Ovary (tissue), 9 donors: ENCODE data around the gene ATXN10. TPM values are rescaled to one million over a fixed set of nuclear protein-coding genes. Genes with fewer than 3 reads are reported as not detected.

Experiments
- DNase-seq, 5 donors: peaks; one replicate each; pipeline ENCODE4 v3.0.0-alpha.2; 2019 to 2020
- H3K27ac ChIP-seq, 2 donors: fragments of 200-600 bp; one replicate each; pipeline versions ENCODE4 v1.5.1 to v1.8.0; 2019 to 2022
- H3K27me3 ChIP-seq: fragments of 200-600 bp; one replicate; pipeline ENCODE4 v1.8.0; 2022
- H3K36me3 ChIP-seq: fragments of 200-600 bp; sonication (generic); one replicate; pipeline ENCODE4 v1.5.1; 2019
- H3K4me1 ChIP-seq: one replicate; pipeline ENCODE4 v1.8.1; 2013; ENCODE audit warnings: mild to moderate bottlenecking, moderate library complexity; ENCODE audit not compliant: insufficient read depth
- H3K4me3 ChIP-seq: fragments of 200-600 bp; sonication (generic); one replicate; pipeline ENCODE4 v1.5.1; 2017
- H3K9me3 ChIP-seq, 2 donors: fragments of 200-600 bp in 1 of 2; sonication (generic) in 1 of 2; one replicate each; pipeline versions ENCODE4 v1.5.1 to v1.8.1; 2013 to 2019; ENCODE audit warnings: mild to moderate bottlenecking in 1 of 2, moderate library complexity in 1 of 2
- EP300 ChIP-seq: sonication (generic); formaldehyde crosslinking; IDR thresholded peaks from one replicate; pipeline ENCODE4 v1.6.1; 2017; ENCODE audit warnings: antibody characterized with exemption
- POLR2A ChIP-seq: fragments of 450-650 bp; IDR thresholded peaks from one replicate; pipeline ENCODE4 v1.6.1; 2017; ENCODE audit warnings: antibody characterized with exemption, mild to moderate bottlenecking, moderate library complexity
- WGBS, 3 donors: extraction: QIAGEN DNeasy Blood & Tissue Kit in 1 of 3; methylation state at CpG; one replicate each; pipeline versions ENCODE4 v1.1.5 to v1.1.7; 2013 to 2017; 5-methylcytosine and 5-hydroxymethylcytosine counted together
- intact Hi-C, 4 donors: fragments of 100-400 bp; cut with DNase I; formaldehyde crosslinking; loops; one replicate each; pipeline versions ENCODE4 v1.11.0 to v1.15.1; 2022 to 2023
- polyA plus RNA-seq, 2 donors: library from polyadenylated mRNA; stranded (reverse); fragments of 200-250 nt in 1 of 2; fragments of 350-450 nt in 1 of 2; fragmentation: Illumina TruSeq in 1 of 2; extraction: RNeasy Lipid Tissue Mini Kit (QIAGEN cat#74804) in 1 of 2; gene quantifications; one replicate each; pipeline ENCODE4 v1.2.3, GENCODE V29; 2013 to 2014
- total RNA-seq, 7 donors: library from RNA; depleted of rRNA in 2 of 7; stranded (reverse); fragments of >200 nt in 2 of 7; fragmentation: NEBNext Ultra II Directional in 3 of 7; extraction: Animal tissue kit (Norgen Biotek cat#: 25700) in 3 of 7; gene quantifications; one replicate each; pipeline versions ENCODE4 v1.1.0 to v1.2.4, GENCODE V29; 2016 to 2023
- TF ChIP-seq, protein P1 (sequence below), 3 donors: fragments of 450-650 bp in 2 of 3; fragments of 200-600 bp in 1 of 3; IDR thresholded peaks; one replicate each; pipeline versions ENCODE4 v1.5.1 to v1.8.0; 2016 to 2022; ENCODE audit warnings: antibody characterized with exemption in 3 of 3, mild to moderate bottlenecking in 1 of 3
- donor health status: DM: no; HTN: no; CAD: no; lungs with moderate emphysema.
- donor health status: DM: no; HTN: no; CAD: no.
- donor health status: Bipolar disorder and iron deficiency.
- donor health status: DM: yes; HTN: yes; CAD: no.
- donor health status: DM: no; HTN: no; CAD: no.
- donor health status: DM: yes; HTN: yes; CAD: no.

Gene ATXN10
- total and polyA plus RNA-seq, 9 donors = 77.4 to 241 (median 175) TPM

DNA sequence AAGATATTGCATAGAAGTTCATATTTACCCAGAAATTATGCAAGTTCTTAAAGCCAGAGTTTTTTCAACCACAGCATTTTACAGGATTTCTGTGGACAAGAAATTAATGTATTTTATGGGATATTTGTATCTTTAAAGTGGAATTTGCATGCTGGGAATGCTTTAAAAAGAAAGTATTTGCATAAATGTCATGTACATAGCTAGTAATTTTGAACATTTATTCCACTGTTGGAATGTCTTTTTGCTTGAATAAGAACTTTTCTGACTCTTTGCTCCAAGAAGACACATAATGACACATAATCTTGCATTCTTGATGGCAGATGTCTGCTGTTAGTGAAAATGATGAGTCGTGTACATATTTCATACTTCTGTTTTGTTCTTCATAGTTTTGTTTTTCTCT is 66.6 kb downstream of the ATXN10 start:
- no peaks in the 10 kb centered on the region for H3K9me3 ChIP-seq
- no peaks in the 10 kb centered on the region for H3K36me3 ChIP-seq
- TF ChIP-seq POLR2A (no peak), EP300 (no peak)
- TF ChIP-seq, protein P1, sequence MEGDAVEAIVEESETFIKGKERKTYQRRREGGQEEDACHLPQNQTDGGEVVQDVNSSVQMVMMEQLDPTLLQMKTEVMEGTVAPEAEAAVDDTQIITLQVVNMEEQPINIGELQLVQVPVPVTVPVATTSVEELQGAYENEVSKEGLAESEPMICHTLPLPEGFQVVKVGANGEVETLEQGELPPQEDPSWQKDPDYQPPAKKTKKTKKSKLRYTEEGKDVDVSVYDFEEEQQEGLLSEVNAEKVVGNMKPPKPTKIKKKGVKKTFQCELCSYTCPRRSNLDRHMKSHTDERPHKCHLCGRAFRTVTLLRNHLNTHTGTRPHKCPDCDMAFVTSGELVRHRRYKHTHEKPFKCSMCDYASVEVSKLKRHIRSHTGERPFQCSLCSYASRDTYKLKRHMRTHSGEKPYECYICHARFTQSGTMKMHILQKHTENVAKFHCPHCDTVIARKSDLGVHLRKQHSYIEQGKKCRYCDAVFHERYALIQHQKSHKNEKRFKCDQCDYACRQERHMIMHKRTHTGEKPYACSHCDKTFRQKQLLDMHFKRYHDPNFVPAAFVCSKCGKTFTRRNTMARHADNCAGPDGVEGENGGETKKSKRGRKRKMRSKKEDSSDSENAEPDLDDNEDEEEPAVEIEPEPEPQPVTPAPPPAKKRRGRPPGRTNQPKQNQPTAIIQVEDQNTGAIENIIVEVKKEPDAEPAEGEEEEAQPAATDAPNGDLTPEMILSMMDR (IDR thresholded peaks at IDR 0.05) = no peak
- no peak overlapping the region for H3K4me3 ChIP-seq
- H3K27ac ChIP-seq = no peak overlapping the region
- WGBS, 3 donors = 72 to 86% (median 79%) methylated on average over 1 of the region's 1 CpG
- H3K27me3 ChIP-seq = no peaks in the 10 kb centered on the region
- no peak for DNase-seq
- intact Hi-C loops = no loop called here
- no peaks in the 10 kb centered on the region for H3K4me1 ChIP-seq

DNA sequence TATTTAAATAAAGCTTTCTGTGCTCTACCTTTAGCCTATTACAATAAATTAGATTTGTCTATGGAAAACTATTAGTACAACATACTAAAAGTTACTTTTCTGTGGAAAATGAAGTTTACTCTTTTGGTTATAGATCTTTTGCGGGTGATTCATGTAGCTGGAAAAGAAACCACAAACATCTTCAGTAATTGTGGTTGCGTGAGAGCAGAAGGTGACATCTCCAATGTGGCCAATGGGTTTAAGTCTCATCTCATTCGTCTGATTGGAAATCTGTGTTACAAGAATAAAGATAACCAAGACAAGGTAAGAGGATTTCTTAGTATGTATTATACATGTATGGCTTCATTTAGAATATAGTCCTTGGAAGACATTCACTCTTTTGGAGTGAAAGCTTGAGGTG is 68.6 kb downstream of the ATXN10 start:
- no peaks in the 10 kb centered on the region for H3K36me3 ChIP-seq
- no peak overlapping the region for H3K4me3 ChIP-seq
- H3K9me3 ChIP-seq = no peaks in the 10 kb centered on the region
- no peaks in the 10 kb centered on the region for H3K27me3 ChIP-seq
- no peak overlapping the region for H3K27ac ChIP-seq
- H3K4me1 ChIP-seq = no peaks in the 10 kb centered on the region
- no peak for TF ChIP-seq EP300
- TF ChIP-seq, protein P1 (IDR thresholded peaks at IDR 0.05) = no peak
- no peak for TF ChIP-seq POLR2A
- WGBS, 3 donors = 89 to 96% (median 93%) methylated on average over 3 of the region's 3 CpGs
- intact Hi-C loops = no loop called here
- DNase-seq = no peak

DNA sequence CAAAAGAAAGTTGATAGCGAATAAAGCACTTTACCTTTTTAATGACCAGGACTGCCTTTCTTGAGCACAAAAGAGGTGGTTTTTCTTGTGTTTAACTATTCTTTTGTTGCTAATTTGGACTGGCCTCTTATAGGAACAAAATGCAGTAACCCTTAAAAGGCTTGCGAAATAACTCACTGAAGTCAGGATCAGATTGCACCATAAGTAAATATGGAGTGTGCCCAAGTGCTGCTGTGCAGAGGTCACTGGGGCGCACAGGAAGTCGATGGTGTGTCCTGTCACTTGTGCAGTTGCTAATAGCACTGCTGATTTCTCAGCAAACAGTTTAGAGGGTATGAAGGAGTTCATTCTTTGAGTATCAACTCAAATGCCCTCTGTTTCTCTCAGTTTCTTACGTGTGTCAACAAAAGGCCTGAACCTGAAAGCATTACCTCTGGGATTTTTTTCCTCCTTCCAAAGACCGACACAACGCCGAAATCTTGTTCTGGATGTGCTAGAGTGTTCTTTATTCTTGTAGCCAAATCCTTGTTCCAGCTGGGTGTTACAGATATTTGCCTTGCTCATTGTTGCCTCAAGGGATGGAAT is 71.3 kb downstream of the ATXN10 start:
- Histone ChIP-seq H3K27me3 (no peaks in the 10 kb centered on the region), H3K4me3 (no peak overlapping the region), H3K27ac (no peak overlapping the region), H3K4me1 (peaks cover 2% of the 10 kb centered on the region), H3K36me3 (no peaks in the 10 kb centered on the region), H3K9me3 (no peaks in the 10 kb centered on the region)
- TF ChIP-seq POLR2A = no peak
- no peak for TF ChIP-seq EP300
- TF ChIP-seq, protein P1 (IDR thresholded peaks at IDR 0.05) = no peak
- 93 to 95% (median 94%) methylated on average over 8 of the region's 8 CpGs for WGBS, 3 donors
- no peak for DNase-seq
- intact Hi-C loops = no loop called here

DNA sequence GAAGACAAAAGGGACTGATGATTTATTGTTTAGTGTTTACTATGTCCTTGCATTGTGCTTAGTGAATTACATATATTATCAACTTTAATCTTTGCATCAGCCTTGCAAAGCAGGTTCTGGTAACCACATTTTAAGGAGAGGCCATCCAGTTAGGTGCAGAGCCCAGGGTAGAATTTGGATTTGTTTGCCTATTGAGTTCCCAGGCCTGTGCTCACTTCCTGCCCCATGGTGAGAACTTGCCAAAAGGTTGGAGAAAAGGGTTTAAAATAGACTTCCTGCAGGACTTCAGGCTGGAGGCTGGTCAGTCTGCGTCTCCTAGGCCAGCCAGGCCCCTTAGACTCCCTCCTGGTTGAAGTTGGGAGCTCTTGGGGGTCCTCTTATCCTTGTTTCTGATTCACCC is 72.1 kb downstream of the ATXN10 start:
- no peak for DNase-seq
- 79 to 93% (median 89%) methylated on average over 1 of the region's 1 CpG for WGBS, 3 donors
- Histone ChIP-seq H3K4me3 (no peak overlapping the region), H3K27ac (no peak overlapping the region), H3K9me3 (no peaks in the 10 kb centered on the region), H3K27me3 (no peaks in the 10 kb centered on the region), H3K4me1 (peaks cover 2% of the 10 kb centered on the region), H3K36me3 (no peaks in the 10 kb centered on the region)
- intact Hi-C loops = no loop called here
- TF ChIP-seq EP300 (no peak), POLR2A (no peak)
- TF ChIP-seq, protein P1 (IDR thresholded peaks at IDR 0.05) = no peak
